NCI-H526 (cell line): ENCODE results near the gene PCDHB10.
"Not testable (repeated sequence)": the region's sequence is repeated elsewhere in the genome, so short reads cannot be mapped to it uniquely, and the experiment has no call there.

Source experiments
- DNase-seq, 2 experiments: peaks; one replicate each; lab custom pipeline; 2025; lab: John Stamatoyannopoulos, UW

The PCDHB10 gene

GRCh38 chr5:141192110-141192725 lies at the start of gene PCDHB10:
TSS of gene PCDHB10 (plus strand) at chr5:141192353. CDS start at chr5:141192553, 200 bp downstream.
- peak in 1 of 2 experiments; percentile 72 for DNase-seq

GRCh38 chr5:141149812-141150211 lies 42.3 kb upstream of the PCDHB10 start, which contains the start of gene PCDHB6:
TSS of gene PCDHB6 (plus strand) at chr5:141150057. CDS start at chr5:141150258, 201 bp downstream.
- peak in 1 of 2 experiments; percentile 7 for DNase-seq

GRCh38 chr5:141150224-141150992 lies 41.7 kb upstream of the PCDHB10 start:
- DNase-seq = no peak

GRCh38 chr5:141150993-141151325 lies 41.2 kb upstream of the PCDHB10 start:
- DNase-seq = no peak

GRCh38 chr5:141151632-141152031 lies 40.5 kb upstream of the PCDHB10 start:
- DNase-seq = not testable (repeated sequence)

- not testable (repeated sequence) for DNase-seq
Observed at GRCh38 chr5:141152096-141152495, 40.1 kb upstream of the PCDHB10 start.

GRCh38 chr5:141155540-141156374 lies 36.4 kb upstream of the PCDHB10 start:
- peak in 1 of 2 experiments; percentile 37 for DNase-seq

- not testable (repeated sequence) for DNase-seq
Observed at GRCh38 chr5:141157356-141157755, 34.8 kb upstream of the PCDHB10 start.

- DNase-seq = not testable (repeated sequence)
Observed at GRCh38 chr5:141157901-141158300, 34.3 kb upstream of the PCDHB10 start.

- peak; percentile 13 to 63 for DNase-seq
Observed at GRCh38 chr5:141172381-141173204, 19.6 kb upstream of the PCDHB10 start, which contains the start of gene PCDHB7. TSS of gene PCDHB7 (plus strand) at chr5:141172644. CDS start at chr5:141172836, 192 bp downstream.

GRCh38 chr5:141174291-141175104 lies 17.7 kb upstream of the PCDHB10 start:
- DNase-seq = not testable (repeated sequence)

- no peak for DNase-seq
Observed at GRCh38 chr5:141175933-141176332, 16.2 kb upstream of the PCDHB10 start.

- peak in 1 of 2 experiments; percentile 64 for DNase-seq
Observed at GRCh38 chr5:141177577-141178191, 14.5 kb upstream of the PCDHB10 start, which contains the start of gene PCDHB8. TSS of gene PCDHB8 (plus strand) at chr5:141177790. CDS start at chr5:141178035, 245 bp downstream.

- not testable (repeated sequence) for DNase-seq
Observed at GRCh38 chr5:141179371-141179770, 12.8 kb upstream of the PCDHB10 start.

- not testable (repeated sequence) for DNase-seq
Observed at GRCh38 chr5:141179876-141180275, 12.3 kb upstream of the PCDHB10 start.

GRCh38 chr5:141180313-141180712 lies 11.8 kb upstream of the PCDHB10 start:
- DNase-seq = no peak

GRCh38 chr5:141182248-141182647 lies 9.9 kb upstream of the PCDHB10 start, which contains the start of gene PCDHB16:
TSS of gene PCDHB16 (plus strand) at chr5:141182387. CDS start at chr5:141182560, 173 bp downstream.
- peak; percentile 75 to 80 for DNase-seq

GRCh38 chr5:141184117-141184855 lies 7.9 kb upstream of the PCDHB10 start:
- DNase-seq = not testable (repeated sequence)
